ENCODE results near the gene SETDB2.
A peak's percentile ranks its signal among the peaks of the same experiment; 100 is the strongest.

The SETDB2 gene

DNA sequence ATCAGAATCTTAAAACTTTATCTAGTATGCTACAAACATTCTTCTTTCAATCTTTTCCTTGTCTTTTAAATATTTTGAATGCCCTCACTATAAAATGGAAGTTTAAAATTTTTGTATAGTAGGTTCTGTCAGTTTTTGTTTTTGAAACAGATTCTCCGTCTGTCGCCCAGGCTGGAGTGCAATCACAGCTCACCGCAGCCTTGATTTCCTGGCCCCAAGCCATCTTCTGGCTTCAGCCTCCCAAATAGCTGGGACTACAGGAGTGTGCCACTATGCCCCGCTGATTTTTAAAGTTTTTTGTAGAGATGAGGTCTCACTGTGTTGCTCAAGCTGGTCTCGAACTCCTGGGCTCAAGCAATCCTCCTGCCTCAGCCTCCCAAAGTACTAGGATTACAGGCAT is 72.4 kb downstream of the SETDB2 start:
- in situ Hi-C loops (cut with MboI; ENCODE audit: low pct_unique_long_range_greater_than_20kb, low sequenced_read_pairs), result no loop called here

DNA sequence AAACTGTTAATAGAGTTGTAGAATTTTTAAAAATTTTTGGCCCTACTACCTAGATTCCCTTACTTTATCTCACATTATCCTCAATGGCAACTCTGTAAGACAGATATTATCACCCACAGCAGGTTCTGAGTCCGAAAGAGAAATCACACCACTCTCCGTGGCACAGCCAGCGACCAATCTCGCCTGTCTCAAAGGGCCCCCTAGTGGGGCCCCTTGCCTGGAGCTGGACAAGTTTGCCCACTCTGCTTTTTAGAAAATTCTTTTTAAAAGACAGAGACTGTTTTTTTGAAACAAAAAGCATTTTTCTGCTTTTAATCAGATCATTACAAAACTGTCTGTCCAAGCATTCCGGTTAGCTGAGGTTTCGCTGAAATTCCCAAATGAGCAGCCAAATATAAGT is 73.4 kb downstream of the SETDB2 start:
- no peak for DNase-seq
- in situ Hi-C loops (cut with MboI; ENCODE audit: low pct_unique_long_range_greater_than_20kb, low sequenced_read_pairs), result no loop called here

More for the DNA sequence above, 72.4 kb downstream of the SETDB2 start:
- DNase-seq, result no peak

GRCh38 chr13:49521224-49521623 is 77.2 kb downstream of the SETDB2 start:
- in situ Hi-C loops (cut with MboI; ENCODE audit: low pct_unique_long_range_greater_than_20kb, low sequenced_read_pairs), result no loop called here

DNA sequence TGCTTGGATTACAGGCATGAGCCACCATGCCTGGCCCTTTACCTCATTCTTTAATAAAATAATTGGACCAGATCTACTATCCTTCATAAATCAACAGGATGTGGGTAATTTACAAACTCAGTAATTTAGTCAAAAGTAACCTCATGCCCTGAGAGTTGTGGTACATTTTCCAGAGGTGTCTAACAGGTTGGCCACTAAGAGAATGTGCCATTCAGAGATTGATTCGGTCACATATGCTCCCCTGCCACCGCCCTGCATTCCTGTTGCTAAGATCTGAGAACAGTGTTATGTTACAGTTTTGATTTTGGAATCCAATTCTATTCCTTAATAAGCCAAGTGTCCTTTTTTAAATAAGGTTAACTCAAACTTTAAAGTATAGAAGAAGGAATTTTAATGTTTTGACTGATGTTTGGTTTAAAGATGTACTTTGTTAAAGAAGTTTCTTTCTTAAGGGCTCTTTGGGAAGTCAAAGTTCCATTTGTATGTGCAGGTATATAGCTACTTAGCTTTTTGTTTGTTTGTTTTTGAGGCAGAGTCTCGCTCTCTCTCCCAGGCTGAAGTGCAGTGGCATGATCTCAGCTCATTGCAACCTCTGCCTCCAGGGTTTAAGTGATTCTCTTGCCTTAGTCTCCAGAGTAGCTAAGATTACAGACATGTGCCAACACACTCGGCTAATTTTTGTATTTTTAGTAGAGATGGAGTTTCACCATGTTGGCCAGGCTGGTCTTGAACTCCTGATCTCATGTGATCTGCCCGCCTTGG is 80.8 kb downstream of the SETDB2 start:
- in situ Hi-C loops (cut with MboI; ENCODE audit: low pct_unique_long_range_greater_than_20kb, low sequenced_read_pairs), result no loop called here
- DNase-seq, result no peak

More at GRCh38 chr13:49521224-49521623, 77.2 kb downstream of the SETDB2 start:
- DNase-seq, result no peak

DNA sequence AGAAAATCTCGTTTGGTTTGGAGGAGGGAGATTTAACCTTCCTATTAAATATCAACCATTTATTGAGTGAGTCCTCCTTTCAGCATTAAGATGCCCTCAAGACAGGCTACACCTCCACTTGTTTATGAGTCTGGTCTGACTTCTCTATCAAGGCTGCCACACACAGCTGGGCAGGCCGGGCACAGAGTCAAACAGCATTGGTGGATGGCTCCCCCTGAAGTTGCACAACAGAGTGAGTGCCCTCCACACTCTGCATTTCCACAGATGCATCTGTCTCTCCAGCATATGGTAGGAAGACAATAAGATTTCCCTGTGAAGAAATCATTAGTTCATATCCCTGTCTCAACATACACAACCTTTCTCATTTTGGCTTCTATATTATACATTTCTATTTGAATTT is 83.0 kb downstream of the SETDB2 start:
- in situ Hi-C loops (cut with MboI; ENCODE audit: low pct_unique_long_range_greater_than_20kb, low sequenced_read_pairs), result no loop called here

DNA sequence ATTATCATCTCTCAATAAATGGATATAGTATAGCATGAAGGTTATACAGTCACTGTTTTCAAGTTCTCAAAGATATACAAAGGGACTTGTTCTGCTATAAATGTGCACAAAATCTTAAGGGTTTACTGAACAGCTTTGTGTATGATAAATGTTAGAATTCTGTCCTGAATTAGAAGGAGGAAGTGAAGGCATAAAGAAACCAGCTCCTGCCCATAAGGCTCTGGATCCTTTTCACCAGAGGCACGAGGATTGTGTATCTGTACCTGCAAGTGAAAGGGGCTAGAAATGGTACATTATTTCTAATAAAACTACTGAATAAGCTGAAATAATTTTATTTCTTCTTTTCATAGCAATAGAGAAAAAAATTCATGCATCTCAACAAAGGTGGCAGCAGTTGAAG is 84.1 kb downstream of the SETDB2 start:
- no peak for DNase-seq
- in situ Hi-C loops (cut with MboI; ENCODE audit: low pct_unique_long_range_greater_than_20kb, low sequenced_read_pairs), result no loop called here

More for the DNA sequence above, 83.0 kb downstream of the SETDB2 start:
- peak; percentile 62 for DNase-seq

DNA sequence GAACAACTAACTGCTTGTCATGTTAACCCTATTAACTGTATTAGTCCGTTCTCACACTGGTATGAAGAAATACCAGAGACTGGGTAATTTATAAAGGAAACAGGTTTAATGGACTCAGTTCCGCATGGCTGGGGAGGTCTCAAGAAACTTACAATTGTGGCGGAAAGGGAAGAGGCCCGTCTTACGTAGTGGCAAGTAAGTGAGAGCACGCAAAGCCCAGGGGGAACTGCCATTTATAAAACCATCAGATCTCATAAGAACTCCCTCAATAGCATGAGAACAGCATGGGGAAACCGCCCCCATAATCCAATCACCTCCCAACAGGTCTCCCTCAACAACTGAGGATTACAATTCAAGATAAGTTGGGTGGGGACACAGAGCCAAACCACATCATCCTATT is 86.4 kb downstream of the SETDB2 start:
- peak; percentile 98 for DNase-seq
- in situ Hi-C loops (cut with MboI; ENCODE audit: low pct_unique_long_range_greater_than_20kb, low sequenced_read_pairs), result no loop called here

GRCh38 chr13:49532593-49532992 is 88.5 kb downstream of the SETDB2 start:
- in situ Hi-C loops (cut with MboI; ENCODE audit: low pct_unique_long_range_greater_than_20kb, low sequenced_read_pairs), result no loop called here

DNA sequence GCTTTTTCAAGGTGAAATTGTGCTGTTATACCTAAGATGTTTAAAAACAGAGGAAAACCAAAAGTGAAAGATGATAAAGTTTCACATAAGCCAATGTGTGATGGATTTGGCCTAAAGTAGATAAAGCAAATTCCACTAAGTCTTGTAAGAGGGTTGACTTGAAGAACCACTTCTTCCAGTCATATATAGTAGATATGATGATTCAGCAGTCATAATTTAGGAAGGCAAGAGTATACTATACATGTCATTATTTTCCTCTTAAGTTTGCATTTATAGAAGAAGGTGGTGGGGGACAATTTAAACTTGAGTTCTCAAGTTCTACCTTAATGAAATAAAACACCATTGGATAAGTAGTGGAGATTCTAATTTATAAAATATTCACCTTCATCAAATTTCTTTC is 88.9 kb downstream of the SETDB2 start:
- in situ Hi-C loops (cut with MboI; ENCODE audit: low pct_unique_long_range_greater_than_20kb, low sequenced_read_pairs), result no loop called here
- no peak for DNase-seq

More at GRCh38 chr13:49532593-49532992, 88.5 kb downstream of the SETDB2 start:
- DNase-seq, result no peak

DNA sequence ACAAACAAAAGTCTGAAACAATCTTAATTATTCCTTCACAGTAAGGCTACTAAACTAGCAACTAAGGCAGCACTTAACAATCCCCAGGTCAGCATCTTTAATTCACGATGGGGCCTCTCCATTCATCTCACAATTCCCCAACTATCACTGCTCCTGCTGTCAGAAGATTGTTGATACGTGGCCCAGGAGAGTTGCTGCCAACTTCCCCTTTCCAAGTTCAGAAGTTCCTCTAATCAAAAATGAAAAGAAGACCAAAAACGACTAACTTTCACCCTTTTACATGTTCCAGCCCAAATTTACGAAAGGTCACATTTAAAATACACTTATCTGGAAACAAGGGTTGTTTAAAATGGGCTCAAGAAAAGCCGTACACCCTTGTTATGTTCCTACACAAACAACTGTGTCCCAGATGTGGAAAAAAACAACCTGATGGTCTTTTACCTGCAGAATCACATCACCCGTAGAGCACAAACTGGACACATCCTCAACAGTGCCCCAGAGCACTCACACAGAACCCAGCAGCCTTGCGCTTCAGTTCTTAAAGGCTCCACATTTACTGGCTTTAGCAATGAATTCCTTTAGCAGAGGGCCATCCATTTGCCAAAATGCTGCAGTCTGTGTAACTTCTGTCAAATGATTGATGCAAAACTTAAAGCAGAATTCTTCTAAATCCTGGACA is 89.7 kb downstream of the SETDB2 start:
- peak; percentile 90 for DNase-seq
- in situ Hi-C loops (cut with MboI; ENCODE audit: low pct_unique_long_range_greater_than_20kb, low sequenced_read_pairs), result no loop called here

DNA sequence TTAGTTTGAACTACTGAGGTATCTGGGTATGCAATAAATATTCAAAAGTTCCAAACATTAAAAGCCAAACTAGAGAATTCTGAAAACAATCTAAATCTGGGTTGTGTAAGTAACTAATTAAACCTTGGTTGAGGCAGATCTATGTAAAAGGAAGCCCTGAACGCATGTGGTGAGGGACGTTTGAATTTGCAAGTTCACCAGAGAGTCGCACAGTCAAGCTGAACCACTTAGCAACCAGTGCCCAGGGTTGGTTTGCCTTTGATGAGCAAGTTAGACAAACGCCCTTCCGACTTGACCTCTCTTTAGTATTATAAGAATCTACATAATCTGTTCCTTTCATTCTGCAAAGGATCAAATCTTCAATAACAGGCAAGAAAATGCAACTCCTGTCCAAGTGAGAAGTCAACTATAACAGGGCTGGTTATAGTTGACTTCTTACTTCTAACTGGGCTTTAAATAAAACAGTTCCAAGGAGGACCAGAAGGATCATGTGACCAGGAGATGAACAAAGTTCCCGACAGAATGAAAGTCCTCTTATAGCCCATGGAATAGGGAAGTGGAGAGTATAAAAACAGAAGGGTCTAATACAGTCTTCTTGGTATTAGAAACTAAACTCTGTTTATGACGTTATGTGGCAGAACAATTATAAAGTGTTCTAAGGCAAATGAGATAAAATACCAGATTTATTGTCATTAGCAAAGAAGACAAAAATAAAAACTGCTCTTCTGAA is 92.2 kb downstream of the SETDB2 start:
- peak; percentile 39 for DNase-seq
- in situ Hi-C loops (cut with MboI; ENCODE audit: low pct_unique_long_range_greater_than_20kb, low sequenced_read_pairs), result no loop called here

- in situ Hi-C loops (cut with MboI; ENCODE audit: low pct_unique_long_range_greater_than_20kb, low sequenced_read_pairs), result no loop called here
- no peak for DNase-seq
Measured at GRCh38 chr13:49538404-49538803, 94.3 kb downstream of the SETDB2 start.

- in situ Hi-C loops (cut with MboI; ENCODE audit: low pct_unique_long_range_greater_than_20kb, low sequenced_read_pairs), result no loop called here
- DNase-seq, result no peak
Measured at GRCh38 chr13:49539313-49539712, 95.2 kb downstream of the SETDB2 start.

GRCh38 chr13:49539746-49540145 is 95.7 kb downstream of the SETDB2 start:
- DNase-seq, result no peak
- in situ Hi-C loops (cut with MboI; ENCODE audit: low pct_unique_long_range_greater_than_20kb, low sequenced_read_pairs), result no loop called here

DNA sequence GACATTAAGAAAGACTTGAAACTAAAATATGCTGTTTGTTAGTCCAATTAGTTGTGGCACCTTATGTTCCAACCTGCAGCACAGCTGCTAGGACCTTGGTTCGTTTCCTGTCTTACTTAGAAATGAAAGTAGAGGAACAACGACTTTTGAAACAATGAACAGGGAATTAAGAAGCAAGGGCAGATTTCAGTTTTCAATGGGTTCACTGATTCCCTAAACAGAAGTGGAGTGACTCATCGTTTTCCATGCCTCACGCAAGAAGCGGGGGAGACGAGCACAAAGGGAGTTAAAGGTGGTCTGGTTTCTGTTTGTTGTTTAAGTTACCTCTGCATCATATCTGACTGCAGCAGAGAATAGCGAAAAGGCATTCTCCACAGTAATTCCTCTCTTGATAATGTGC is 96.5 kb downstream of the SETDB2 start:
- DNase-seq, result peak; percentile 87
- in situ Hi-C loops (cut with MboI; ENCODE audit: low pct_unique_long_range_greater_than_20kb, low sequenced_read_pairs), result no loop called here

DNA sequence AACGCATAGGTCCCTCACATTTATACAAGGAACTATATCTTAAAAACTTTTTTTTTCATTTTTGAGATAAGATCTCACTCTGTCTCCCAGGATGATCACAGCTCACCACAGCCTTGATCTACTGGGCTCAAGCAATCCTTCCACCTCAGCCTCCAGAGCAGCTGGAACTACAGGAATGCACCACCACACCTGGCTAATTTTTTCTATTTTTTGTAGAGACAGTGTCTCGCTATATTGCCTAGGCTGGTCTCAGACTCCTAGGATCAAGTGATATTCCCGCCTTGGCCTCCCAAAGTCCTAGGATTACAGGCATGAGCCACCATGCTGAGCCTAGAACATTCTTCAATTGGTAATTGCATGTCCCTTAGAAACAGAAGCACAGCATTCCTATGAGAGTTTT is 99.6 kb downstream of the SETDB2 start:
- in situ Hi-C loops (cut with MboI; ENCODE audit: low pct_unique_long_range_greater_than_20kb, low sequenced_read_pairs), result no loop called here
- no peak for DNase-seq

All from KBM-7 (cell line).